SK-N-MC (cell line): ENCODE results near the gene ADARB1.

Experiments
- EZH2 ChIP-seq: fragments of 200-600 bp; sonication (generic); IDR thresholded peaks from one replicate; pipeline ENCODE4 v1.6.1; 2017; ENCODE audit warnings: antibody characterized with exemption
- FOXP2 ChIP-seq: optimal IDR thresholded peaks from 2 replicates; pipeline ENCODE3; 2011; ENCODE audit warnings: mild to moderate bottlenecking, moderate library complexity; ENCODE audit not compliant: insufficient read depth; ENCODE audit errors: extremely low read length, control extremely low read depth
- POLR2AphosphoS5 ChIP-seq: IDR thresholded peaks from 2 replicates; pipeline ENCODE4 v1.6.1; 2012; ENCODE audit warnings: mild to moderate bottlenecking, low read depth, low read length, borderline replicate concordance

- TF ChIP-seq POLR2AphosphoS5, result no peak
- TF ChIP-seq EZH2, result no peak
- TF ChIP-seq FOXP2, result no peak
Observed at GRCh38 chr21:45266518-45267389, 192.4 kb downstream of the ADARB1 start.
